Stimulated activated naive CD4-positive, alpha-beta T cell treated with Interleukin-2 at 50 U/mL for 16 hours (primary cell): ENCODE results near the gene FAM20B.

Source experiments
- DNase-seq: peaks from one replicate; lab custom pipeline; 2025; lab: John Stamatoyannopoulos, UW

The FAM20B gene

DNA sequence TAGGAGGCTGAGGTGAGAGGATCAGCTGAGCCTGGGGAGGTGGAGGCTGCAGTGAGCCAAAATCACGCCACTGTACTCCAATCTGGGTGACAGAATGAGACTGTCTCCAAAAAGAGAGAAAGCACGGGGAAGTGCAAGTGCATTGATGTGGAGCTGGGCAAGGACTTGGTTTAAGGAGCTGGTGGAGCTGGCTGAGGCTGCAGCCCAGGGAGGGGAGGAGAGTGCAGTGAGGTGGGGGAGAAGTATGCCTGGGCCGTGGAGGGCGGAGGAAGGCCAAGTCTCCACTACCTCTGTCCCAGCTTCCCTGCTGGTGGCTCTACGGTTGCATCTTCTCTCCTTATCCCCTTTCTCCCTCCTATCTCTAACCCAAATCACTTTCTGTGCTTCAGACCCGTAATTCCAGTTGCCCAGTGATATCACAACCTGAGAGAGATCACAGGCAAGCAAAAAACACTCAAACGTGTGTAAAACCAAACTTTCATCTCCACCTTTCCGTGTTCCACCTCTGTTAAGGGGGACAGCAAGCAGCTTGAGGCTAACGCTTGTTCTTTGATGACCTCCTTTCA lies 67.3 kb downstream of the FAM20B start:
- DNase-seq = no peak

GRCh38 chr1:179094818-179095217 lies 69.1 kb downstream of the FAM20B start:
- no peak for DNase-seq

- no peak for DNase-seq
Measured at GRCh38 chr1:179095377-179095776, 69.7 kb downstream of the FAM20B start.

DNA sequence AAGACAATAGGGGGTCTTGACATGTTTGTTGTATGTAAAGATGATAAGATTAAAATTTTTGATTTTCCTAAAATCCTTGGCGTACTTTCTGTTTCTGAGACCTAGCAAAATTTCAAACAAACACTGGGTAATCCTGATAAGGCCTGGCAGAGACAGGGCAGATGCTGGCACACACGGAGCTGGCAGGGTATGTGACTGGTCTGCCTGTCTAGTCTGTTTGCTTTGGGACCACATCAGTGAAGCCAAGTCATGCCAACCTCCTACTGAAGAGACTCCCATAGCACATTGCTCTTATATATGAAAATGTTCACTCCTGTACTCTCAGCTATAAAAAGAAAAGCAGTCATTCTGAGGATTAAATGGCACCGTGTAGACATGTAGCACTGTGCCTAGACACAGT lies 70.2 kb downstream of the FAM20B start:
- no peak for DNase-seq

GRCh38 chr1:179099891-179100290 lies 74.2 kb downstream of the FAM20B start:
- DNase-seq = no peak

GRCh38 chr1:179101566-179101965 lies 75.9 kb downstream of the FAM20B start:
- DNase-seq = no peak

- DNase-seq = no peak
Measured at GRCh38 chr1:179103999-179104398, 78.3 kb downstream of the FAM20B start.

- no peak for DNase-seq
Measured at GRCh38 chr1:179104611-179105250, 79.0 kb downstream of the FAM20B start.

- no peak for DNase-seq
Measured at GRCh38 chr1:179105393-179105792, 79.7 kb downstream of the FAM20B start.

- DNase-seq = no peak
Measured at GRCh38 chr1:179107706-179108629, 82.3 kb downstream of the FAM20B start.

DNA sequence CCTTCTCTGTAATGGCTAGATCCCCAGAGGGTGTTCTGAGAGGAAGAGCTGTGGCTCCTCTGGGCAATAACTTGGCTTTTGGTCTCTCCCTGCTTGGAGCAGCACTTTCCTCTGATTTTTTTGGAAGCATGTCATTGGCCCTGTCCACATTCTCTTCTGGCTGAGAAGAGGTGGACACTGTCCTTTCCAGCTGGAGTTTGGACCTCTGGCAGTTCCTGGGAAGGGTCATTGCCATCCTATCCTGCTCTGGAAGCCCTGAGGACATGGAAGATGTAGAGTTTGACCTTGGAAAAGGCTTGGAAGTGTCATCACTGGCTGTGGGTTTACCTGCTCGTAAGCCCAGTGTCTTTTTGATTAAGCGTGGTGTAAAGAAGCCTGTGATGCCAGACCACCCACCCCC lies 83.0 kb downstream of the FAM20B start:
- no peak for DNase-seq

DNA sequence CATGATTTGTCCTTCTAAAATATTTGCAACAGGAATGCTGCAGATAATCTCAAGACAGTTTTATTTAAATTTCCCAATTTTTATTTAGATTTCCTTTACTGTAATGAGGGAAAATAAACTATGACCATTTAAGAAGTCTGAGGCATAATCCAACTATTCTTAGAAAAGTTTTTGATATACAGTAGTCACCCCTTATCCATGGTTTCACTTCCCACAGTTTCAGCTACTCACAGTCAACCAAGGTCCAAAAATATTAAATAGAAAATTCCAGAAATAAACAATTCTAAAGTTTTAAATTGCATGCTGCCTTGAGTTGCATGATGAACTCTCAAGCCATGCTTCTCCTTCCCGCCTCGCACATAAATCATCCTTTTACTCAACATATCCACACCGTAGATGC lies 89.5 kb downstream of the FAM20B start:
- no peak for DNase-seq

GRCh38 chr1:179119513-179119912 lies 93.8 kb downstream of the FAM20B start:
- DNase-seq = no peak

GRCh38 chr1:179120736-179121135 lies 95.0 kb downstream of the FAM20B start:
- DNase-seq = no peak

- DNase-seq = peak; percentile 18
Measured at GRCh38 chr1:179121159-179121938, 95.7 kb downstream of the FAM20B start.

DNA sequence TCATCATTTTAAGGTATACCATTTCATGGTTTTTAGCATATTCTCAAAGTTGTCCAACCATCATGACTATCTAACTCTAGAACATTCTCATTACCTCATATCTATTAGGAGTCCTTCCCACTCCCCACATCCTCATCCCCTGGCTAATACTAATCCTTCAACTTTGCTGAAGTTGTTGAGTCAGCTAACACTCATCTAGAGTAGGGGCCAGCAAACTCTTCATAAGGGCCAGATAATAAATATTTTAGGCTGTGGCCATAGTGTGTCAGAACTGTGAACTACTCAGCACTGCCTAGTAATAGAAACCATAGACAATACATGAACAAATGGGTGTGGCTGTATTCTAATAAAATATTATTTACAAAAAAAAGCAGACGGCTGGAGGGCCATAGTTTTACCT lies 99.2 kb downstream of the FAM20B start:
- no peak for DNase-seq
